PC-3 (cell line): ENCODE results near the gene HMOX1.

Experiments
- EZH2 ChIP-seq: fragments of 300-600 bp; sonication (generic); IDR thresholded peaks from one replicate; pipeline ENCODE4 v1.6.1; 2017; ENCODE audit warnings: antibody characterized with exemption, mild to moderate bottlenecking, low read length; ENCODE audit not compliant: unreplicated experiment
- TF ChIP-seq, protein P1 (sequence below): fragments of 300-600 bp; sonication (generic); conservative IDR thresholded peaks from 2 replicates; pipeline ENCODE4 v1.5.1; 2017; ENCODE audit warnings: antibody characterized with exemption, low read depth, mild to moderate bottlenecking, low read length

DNA sequence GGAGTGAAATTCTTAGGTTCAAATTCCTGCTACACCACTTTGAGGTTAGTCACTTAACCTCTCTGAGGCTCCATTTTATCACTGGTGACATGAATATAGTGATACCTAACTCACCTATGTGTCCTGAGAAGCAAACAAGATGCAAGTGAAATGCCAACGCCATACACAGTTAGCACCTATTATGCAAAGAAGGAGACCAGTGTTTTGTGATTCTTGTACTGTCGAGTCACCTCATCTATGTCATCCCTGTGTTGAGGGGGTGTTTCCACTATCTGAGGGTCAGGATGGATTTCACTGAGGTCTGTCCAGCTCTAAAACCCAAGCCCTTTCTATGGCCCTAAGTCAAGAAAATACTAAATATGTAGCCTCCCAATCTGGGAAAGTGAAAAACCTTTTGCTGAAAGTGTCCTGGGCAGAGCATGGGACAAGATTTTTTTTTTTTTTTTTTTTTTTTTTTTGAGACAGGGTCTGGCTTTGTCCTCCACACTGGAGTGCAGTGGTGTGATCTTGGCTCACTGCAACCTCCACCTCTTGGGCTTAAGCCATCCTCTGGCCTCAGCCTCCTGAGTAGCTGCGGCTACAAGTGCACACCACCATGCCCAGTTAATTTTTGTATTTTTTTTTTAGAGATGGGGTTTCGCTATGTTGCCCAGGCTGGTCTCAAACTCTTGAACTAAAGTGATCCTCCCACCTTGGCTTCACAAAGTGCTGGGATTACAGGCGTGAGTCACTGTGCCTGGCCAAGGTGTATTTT lies 14.1 kb downstream of the HMOX1 start:
- TF ChIP-seq, protein P1, sequence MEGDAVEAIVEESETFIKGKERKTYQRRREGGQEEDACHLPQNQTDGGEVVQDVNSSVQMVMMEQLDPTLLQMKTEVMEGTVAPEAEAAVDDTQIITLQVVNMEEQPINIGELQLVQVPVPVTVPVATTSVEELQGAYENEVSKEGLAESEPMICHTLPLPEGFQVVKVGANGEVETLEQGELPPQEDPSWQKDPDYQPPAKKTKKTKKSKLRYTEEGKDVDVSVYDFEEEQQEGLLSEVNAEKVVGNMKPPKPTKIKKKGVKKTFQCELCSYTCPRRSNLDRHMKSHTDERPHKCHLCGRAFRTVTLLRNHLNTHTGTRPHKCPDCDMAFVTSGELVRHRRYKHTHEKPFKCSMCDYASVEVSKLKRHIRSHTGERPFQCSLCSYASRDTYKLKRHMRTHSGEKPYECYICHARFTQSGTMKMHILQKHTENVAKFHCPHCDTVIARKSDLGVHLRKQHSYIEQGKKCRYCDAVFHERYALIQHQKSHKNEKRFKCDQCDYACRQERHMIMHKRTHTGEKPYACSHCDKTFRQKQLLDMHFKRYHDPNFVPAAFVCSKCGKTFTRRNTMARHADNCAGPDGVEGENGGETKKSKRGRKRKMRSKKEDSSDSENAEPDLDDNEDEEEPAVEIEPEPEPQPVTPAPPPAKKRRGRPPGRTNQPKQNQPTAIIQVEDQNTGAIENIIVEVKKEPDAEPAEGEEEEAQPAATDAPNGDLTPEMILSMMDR, result no peak
- no peak for TF ChIP-seq EZH2
